ENCODE measurements around the gene PTPRN2. TPM values are rescaled to one million over a fixed set of nuclear protein-coding genes. Genes with fewer than 3 reads are reported as not detected.

Gene PTPRN2
- total and polyA plus RNA-seq, 9 of the 15 experiments (the other 6 are each of a cell fraction or from before 2014, with no cell fraction given), result not detected

DNA sequence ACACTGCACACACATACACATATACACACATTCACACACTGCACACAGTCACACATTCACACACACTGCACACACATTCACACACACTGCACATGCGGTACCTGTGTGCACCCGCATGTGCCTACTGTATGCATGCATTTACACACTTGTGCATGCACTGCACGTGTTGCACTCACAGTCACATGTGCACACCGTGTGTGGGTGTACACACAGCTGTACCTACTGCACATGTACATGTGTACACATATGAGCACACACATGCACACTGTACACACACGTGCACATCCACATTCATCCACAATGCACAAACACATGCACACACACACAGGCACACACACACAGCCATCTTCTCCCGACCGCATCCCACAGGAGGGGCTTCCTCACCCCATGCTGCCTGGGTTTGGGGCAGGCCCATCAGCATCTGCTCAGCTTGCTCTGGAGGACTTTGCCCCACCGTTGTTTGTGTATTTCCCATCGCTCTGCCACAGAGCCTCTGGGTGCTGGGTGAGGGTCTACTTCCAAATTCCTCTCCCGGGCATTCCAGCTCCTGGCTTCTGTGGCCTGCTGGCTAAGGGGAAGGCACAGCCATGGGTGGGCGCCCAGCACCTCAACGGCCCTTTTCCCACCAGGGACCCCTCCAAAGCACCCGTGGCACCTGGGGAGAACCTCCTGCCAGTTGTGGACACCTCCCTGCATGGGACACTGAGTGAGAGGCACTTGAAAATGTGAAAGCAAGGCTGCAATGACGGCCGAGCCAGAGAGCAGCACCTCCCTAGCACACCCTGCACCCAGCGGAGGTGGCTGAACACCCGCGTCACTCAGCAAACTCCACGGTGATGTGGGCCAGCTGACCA is 324.3 kb downstream of the PTPRN2 start:
- in situ Hi-C loops (cut with MboI) (no loop called here), intact Hi-C loops (cut with micrococcal nuclease) (no loop called here)
- WGBS (ENCODE audit: insufficient coverage, low coverage, missing lambda C conversion rate), result 7% methylated on average over 19 of the region's 19 CpGs
- H3K79me2 ChIP-seq (ENCODE audit: control insufficient read depth, insufficient read depth, low read length), result no peaks in the 10 kb centered on the region
- H3K4me1 ChIP-seq (replicated peaks in 1 of 2; ENCODE audit: control insufficient read depth in 2 of 2, insufficient read depth in 2 of 2, low read length in 2 of 2), result no peaks in the 10 kb centered on the region
- no peak for DNase-seq (ENCODE audit: extremely low read depth in 1 of 4, low spot score in 3 of 4)
- no peak for ATAC-seq
- no peak overlapping the region for H2AFZ ChIP-seq (ENCODE audit: low read depth, low read length)
- H3K36me3 ChIP-seq (ENCODE audit: control insufficient read depth, insufficient read depth, low read length), result no peaks in the 10 kb centered on the region
- no TSS peak for BruUV-seq (replicated peaks)
- peaks cover 15 to 47% of the 10 kb centered on the region in 2 experiments; a peak in 4 of 5 replicates for H3K27me3 ChIP-seq (ENCODE audit: control insufficient read depth in 2 of 2, insufficient read depth in 2 of 2, low read length in 2 of 2)
- CTCF ChIA-PET (ENCODE audit: low intra/inter-chr PET ratio), result interaction anchor here (0.6 kb wide), 1 partner anchor 37 kb away, joined by 6 read pairs; no protein-coding TSS in a partner anchor
- no peak for FAIRE-seq
- H4K20me1 ChIP-seq (replicated peaks; ENCODE audit: control insufficient read depth, insufficient read depth, low read length), result no peaks in the 10 kb centered on the region
- H3K4me2 ChIP-seq (ENCODE audit: insufficient read depth, low read length), result no peak overlapping the region
- no peak overlapping the region for H3K9ac ChIP-seq (ENCODE audit: insufficient read depth in 1 of 2, low read depth in 2 of 2, low read length in 2 of 2)
- POLR2A ChIA-PET, result no interaction called here
- no peaks in the 10 kb centered on the region for H3K9me1 ChIP-seq (ENCODE audit: control insufficient read depth, insufficient read depth, low read length)
- H3K4me3 ChIP-seq, result no peak overlapping the region
- H3K9me3 ChIP-seq (replicated peaks; ENCODE audit: control insufficient read depth, insufficient read depth, low read depth, low read length), result peaks cover 9% of the 10 kb centered on the region; the same call in 1 of the 2 replicates
- no peak for TF ChIP-seq NR4A1 (CRISPR knock-in tag; IDR thresholded peaks at IDR 0.05)
- no peak for TF ChIP-seq NR4A1 (tag; IDR thresholded peaks at IDR 0.05)
- TF ChIP-seq ZC3H11A (IDR thresholded peaks at IDR 0.05; ENCODE audit: low read depth, low read length), result no peak
- no peak for TF ChIP-seq HMG20B (CRISPR knock-in tag; IDR thresholded peaks at IDR 0.05)
- no peak for TF ChIP-seq TAF15 (IDR thresholded peaks at IDR 0.05; ENCODE audit: low read depth, low read length)
- TF ChIP-seq RB1 (IDR thresholded peaks at IDR 0.05; ENCODE audit: low read depth), result no peak
- TF ChIP-seq, protein P1, sequence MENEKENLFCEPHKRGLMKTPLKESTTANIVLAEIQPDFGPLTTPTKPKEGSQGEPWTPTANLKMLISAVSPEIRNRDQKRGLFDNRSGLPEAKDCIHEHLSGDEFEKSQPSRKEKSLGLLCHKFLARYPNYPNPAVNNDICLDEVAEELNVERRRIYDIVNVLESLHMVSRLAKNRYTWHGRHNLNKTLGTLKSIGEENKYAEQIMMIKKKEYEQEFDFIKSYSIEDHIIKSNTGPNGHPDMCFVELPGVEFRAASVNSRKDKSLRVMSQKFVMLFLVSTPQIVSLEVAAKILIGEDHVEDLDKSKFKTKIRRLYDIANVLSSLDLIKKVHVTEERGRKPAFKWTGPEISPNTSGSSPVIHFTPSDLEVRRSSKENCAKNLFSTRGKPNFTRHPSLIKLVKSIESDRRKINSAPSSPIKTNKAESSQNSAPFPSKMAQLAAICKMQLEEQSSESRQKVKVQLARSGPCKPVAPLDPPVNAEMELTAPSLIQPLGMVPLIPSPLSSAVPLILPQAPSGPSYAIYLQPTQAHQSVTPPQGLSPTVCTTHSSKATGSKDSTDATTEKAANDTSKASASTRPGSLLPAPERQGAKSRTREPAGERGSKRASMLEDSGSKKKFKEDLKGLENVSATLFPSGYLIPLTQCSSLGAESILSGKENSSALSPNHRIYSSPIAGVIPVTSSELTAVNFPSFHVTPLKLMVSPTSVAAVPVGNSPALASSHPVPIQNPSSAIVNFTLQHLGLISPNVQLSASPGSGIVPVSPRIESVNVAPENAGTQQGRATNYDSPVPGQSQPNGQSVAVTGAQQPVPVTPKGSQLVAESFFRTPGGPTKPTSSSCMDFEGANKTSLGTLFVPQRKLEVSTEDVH (IDR thresholded peaks at IDR 0.05; ENCODE audit: low read depth, partially characterized antibody), result no peak
- TF ChIP-seq POLR2AphosphoS2 (IDR thresholded peaks at IDR 0.05; ENCODE audit: low read length), result no peak
- TF ChIP-seq CHD2 (IDR thresholded peaks at IDR 0.05; ENCODE audit: low read depth, low read length), result no peak
- H3K27ac ChIP-seq (ENCODE audit: extremely low read depth, low read depth, low read length), result no peak overlapping the region
